ENCODE results near the gene ABCC1.

DNA sequence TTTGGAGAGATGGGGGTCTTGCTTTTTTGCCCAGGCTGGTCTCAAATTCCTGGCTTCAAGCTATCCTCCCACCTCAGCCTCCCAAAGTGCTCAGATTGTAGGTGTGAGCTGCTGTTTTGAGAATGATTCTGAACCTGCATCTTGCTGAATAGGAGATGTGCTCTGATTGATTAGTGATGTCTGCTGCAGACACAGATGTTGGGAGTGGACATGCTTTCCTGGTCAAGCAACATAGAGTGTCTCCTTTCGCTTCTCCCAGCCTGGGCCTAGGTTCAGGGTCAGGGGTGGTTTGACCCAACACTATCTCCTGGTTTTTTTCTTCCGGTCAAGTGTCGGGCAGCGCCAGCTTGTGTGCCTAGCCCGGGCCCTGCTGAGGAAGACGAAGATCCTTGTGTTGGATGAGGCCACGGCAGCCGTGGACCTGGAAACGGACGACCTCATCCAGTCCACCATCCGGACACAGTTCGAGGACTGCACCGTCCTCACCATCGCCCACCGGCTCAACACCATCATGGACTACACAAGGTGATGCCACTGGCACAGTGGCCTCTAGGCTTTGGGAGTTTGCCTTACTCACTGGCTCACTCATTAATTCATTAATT, 188.7 kb downstream of the ABCC1 start:
- no peak for TF ChIP-seq FOXM1 (IDR thresholded peaks at IDR 0.05; ENCODE audit: borderline replicate concordance)
- TF ChIP-seq FOXA1 (IDR thresholded peaks at IDR 0.05), result no peak
- TF ChIP-seq HDGF (IDR thresholded peaks at IDR 0.05; ENCODE audit: borderline replicate concordance), result no peak
- no peak for TF ChIP-seq ELF4 (IDR thresholded peaks at IDR 0.05)
- TF ChIP-seq, protein P1, sequence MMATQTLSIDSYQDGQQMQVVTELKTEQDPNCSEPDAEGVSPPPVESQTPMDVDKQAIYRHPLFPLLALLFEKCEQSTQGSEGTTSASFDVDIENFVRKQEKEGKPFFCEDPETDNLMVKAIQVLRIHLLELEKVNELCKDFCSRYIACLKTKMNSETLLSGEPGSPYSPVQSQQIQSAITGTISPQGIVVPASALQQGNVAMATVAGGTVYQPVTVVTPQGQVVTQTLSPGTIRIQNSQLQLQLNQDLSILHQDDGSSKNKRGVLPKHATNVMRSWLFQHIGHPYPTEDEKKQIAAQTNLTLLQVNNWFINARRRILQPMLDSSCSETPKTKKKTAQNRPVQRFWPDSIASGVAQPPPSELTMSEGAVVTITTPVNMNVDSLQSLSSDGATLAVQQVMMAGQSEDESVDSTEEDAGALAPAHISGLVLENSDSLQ (IDR thresholded peaks at IDR 0.05), result no peak
- TF ChIP-seq SP1 (IDR thresholded peaks at IDR 0.05), result no peak
- no peak for TF ChIP-seq ZNF384 (IDR thresholded peaks at IDR 0.05)
- no peak for TF ChIP-seq ARNT (IDR thresholded peaks at IDR 0.05)
- TF ChIP-seq SUZ12 (IDR thresholded peaks at IDR 0.05), result no peak
- no peak for TF ChIP-seq BHLHE40 (IDR thresholded peaks at IDR 0.05; ENCODE audit: borderline replicate concordance)

Data from HEK293T (cell line).